ENCODE measurements around the gene PEX11G. TPM values are rescaled to one million over a fixed set of nuclear protein-coding genes. Genes with fewer than 3 reads are reported as not detected.

The PEX11G gene
- total RNA-seq, 1 experiment from 2014 or later = 4.3 TPM

- no peak for DNase-seq (ENCODE audit: low spot score)
- Mint-ChIP-seq H3K4me1 (no peaks in the 10 kb centered on the region), H3K27ac (no peak overlapping the region), H3K27me3 (ENCODE audit: low read depth) (no peaks in the 10 kb centered on the region), H3K4me3 (no peak overlapping the region), H3K36me3 (peaks cover 6% of the 10 kb centered on the region; the same call in 1 of the 2 replicates), H3K9me3 (no peaks in the 10 kb centered on the region)
- ATAC-seq = no peak
- CTCF ChIA-PET = interaction anchor here (1.1 kb wide), 1 partner anchor 9 kb away, joined by 6 read pairs; no protein-coding TSS in a partner anchor
- TF ChIP-seq USF2 (CRISPR knock-in tag; IDR thresholded peaks at IDR 0.05) = no peak
- TF ChIP-seq ZNF532 (CRISPR knock-in tag; IDR thresholded peaks at IDR 0.05; ENCODE audit: borderline replicate concordance) = no peak
- TF ChIP-seq STAT6 (CRISPR knock-in tag; conservative IDR thresholded peaks at IDR 0.05; ENCODE audit: low read depth) = no peak
- no peak for TF ChIP-seq GTF2I (CRISPR knock-in tag; conservative IDR thresholded peaks at IDR 0.05)
- POLR2A ChIA-PET = no interaction called here
These were observed 18.1 kb downstream of the PEX11G start for GRCh38 chr19:7470540-7471305.

- ChIA-PET CTCF (interaction anchor here (0.7 to 1.1 kb wide), 2 partner anchors 8 to 98 kb away, joined by 3 to 6 read pairs; no protein-coding TSS in a partner anchor), POLR2A (no interaction called here)
- no peaks in the 10 kb centered on the region for H3K4me1 Mint-ChIP-seq
- DNase-seq (ENCODE audit: low spot score) (no peak), ATAC-seq (no peak)
- no peak overlapping the region for H3K4me3 Mint-ChIP-seq
- no peak for TF ChIP-seq SMAD4 (CRISPR knock-in tag; IDR thresholded peaks at IDR 0.05)
- no peak for TF ChIP-seq ESRRA (CRISPR knock-in tag; IDR thresholded peaks at IDR 0.05; ENCODE audit: borderline replicate concordance)
- no peak for TF ChIP-seq NFE2L1 (CRISPR knock-in tag; IDR thresholded peaks at IDR 0.05)
- TF ChIP-seq TEAD1 (CRISPR knock-in tag; IDR thresholded peaks at IDR 0.05) = no peak
- no peak for TF ChIP-seq MAX (CRISPR knock-in tag; IDR thresholded peaks at IDR 0.05)
- TF ChIP-seq PREB (CRISPR knock-in tag; IDR thresholded peaks at IDR 0.05; ENCODE audit: borderline replicate concordance) = no peak
- no peak for TF ChIP-seq RORB (CRISPR knock-in tag; IDR thresholded peaks at IDR 0.05)
- no peak for TF ChIP-seq NR3C1 (CRISPR knock-in tag; conservative IDR thresholded peaks at IDR 0.05; ENCODE audit: low read depth)
- TF ChIP-seq CREM (CRISPR knock-in tag; IDR thresholded peaks at IDR 0.05) = no peak
- no peak for TF ChIP-seq ZNF423 (CRISPR knock-in tag; IDR thresholded peaks at IDR 0.05)
- no peak for TF ChIP-seq ZNF512 (CRISPR knock-in tag; IDR thresholded peaks at IDR 0.05; ENCODE audit: borderline replicate concordance)
- TF ChIP-seq CBFB (CRISPR knock-in tag; IDR thresholded peaks at IDR 0.05; ENCODE audit: low read depth) = no peak
- TF ChIP-seq FOXP1 (CRISPR knock-in tag; IDR thresholded peaks at IDR 0.05; ENCODE audit: borderline replicate concordance) = no peak
- no peak for TF ChIP-seq FOXJ3 (CRISPR knock-in tag; IDR thresholded peaks at IDR 0.05; ENCODE audit: borderline replicate concordance)
- no peak for TF ChIP-seq NR2C2 (CRISPR knock-in tag; IDR thresholded peaks at IDR 0.05)
- TF ChIP-seq ELF4 (CRISPR knock-in tag; IDR thresholded peaks at IDR 0.05; ENCODE audit: low read depth) = no peak
- TF ChIP-seq ZNF317 (CRISPR knock-in tag; IDR thresholded peaks at IDR 0.05; ENCODE audit: borderline replicate concordance, low read depth) = no peak
- TF ChIP-seq GRHL2 (CRISPR knock-in tag; IDR thresholded peaks at IDR 0.05; ENCODE audit: insufficient replicate concordance, severe bottlenecking) = no peak
- no peak overlapping the region for H3K27ac Mint-ChIP-seq
- no peaks in the 10 kb centered on the region for H3K9me3 Mint-ChIP-seq
- peaks cover 9% of the 10 kb centered on the region; the same call in 1 of the 2 replicates for H3K36me3 Mint-ChIP-seq
- no peaks in the 10 kb centered on the region for H3K27me3 Mint-ChIP-seq (ENCODE audit: low read depth)
These were observed 19.1 kb downstream of the PEX11G start for GRCh38 chr19:7469669-7470285.

All from WTC11 (cell line).